HL-60 (cell line): ENCODE data around the gene SPSB3.

Experiments used
- DNase-seq, 2 experiments: peaks; one replicate each; pipeline ENCODE4 v3.0.0-alpha.2; 2010 to 2020; ENCODE audit warnings: low read depth in 1 of 2, low spot score in 1 of 2
- H3K27ac ChIP-seq: fragments of 250-450 bp; sonication (Bioruptor Pico); replicated peaks from 2 replicates; pipeline ENCODE4 v1.5.1; 2020; ENCODE audit warnings: mild to moderate bottlenecking, moderate library complexity
- H3K27me3 ChIP-seq: fragments of 250-450 bp; sonication (Bioruptor Pico); 2 replicates; pipeline ENCODE4 v1.5.1; 2021; ENCODE audit warnings: mild to moderate bottlenecking, moderate library complexity; ENCODE audit not compliant: insufficient read depth, poor library complexity, severe bottlenecking
- H3K4me3 ChIP-seq: replicated peaks from 2 replicates; pipeline ENCODE4 v1.5.1; 2011; ENCODE audit warnings: mild to moderate bottlenecking, control low read depth, low read length; ENCODE audit not compliant: insufficient read depth
- GABPA ChIP-seq: IDR thresholded peaks from 2 replicates; pipeline ENCODE4 v1.6.1; 2012; ENCODE audit warnings: low read depth
- POLR2AphosphoS5 ChIP-seq: IDR thresholded peaks from 2 replicates; pipeline ENCODE4 v1.6.1; 2012; ENCODE audit warnings: low read depth
- SPI1 ChIP-seq: IDR thresholded peaks from 2 replicates; pipeline ENCODE4 v1.6.1; 2012; ENCODE audit warnings: low read depth, mild to moderate bottlenecking, borderline replicate concordance
- TF ChIP-seq, protein P1 (sequence below): IDR thresholded peaks from one replicate; pipeline ENCODE4 v1.5.1; 2011; ENCODE audit warnings: low read length, control low read depth, inconsistent platforms; ENCODE audit not compliant: insufficient read depth
- TF ChIP-seq, protein P2 (sequence below): IDR thresholded peaks from 2 replicates; pipeline ENCODE4 v1.6.1; 2012; ENCODE audit warnings: low read depth; ENCODE audit not compliant: insufficient replicate concordance

SPSB3 gene

DNA sequence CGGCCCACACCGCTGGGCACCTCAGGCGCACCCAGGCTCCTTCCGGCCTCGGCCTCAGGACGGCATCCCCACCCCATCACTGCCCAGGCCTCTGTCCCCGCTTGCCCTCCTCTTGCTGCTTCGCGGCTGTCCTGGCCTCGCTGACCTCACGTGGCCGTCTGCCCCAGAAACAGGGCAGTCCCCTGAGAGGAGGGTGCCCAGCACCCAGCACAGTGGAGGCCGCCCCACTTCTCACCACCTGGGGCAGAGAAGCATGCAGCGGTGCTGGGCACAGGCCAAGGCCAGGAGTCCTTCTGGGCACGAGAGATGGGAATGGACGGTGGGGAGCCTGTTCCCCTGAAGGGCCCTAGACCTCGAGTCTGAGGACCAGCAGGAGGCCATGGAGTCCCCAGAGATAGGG lies 35.3 kb upstream of the SPSB3 start:
- Histone ChIP-seq H3K4me3 (no peak overlapping the region), H3K27me3 (no peaks in the 10 kb centered on the region), H3K27ac (no peak overlapping the region)
- TF ChIP-seq SPI1 (no peak), POLR2AphosphoS5 (no peak), GABPA (no peak)
- TF ChIP-seq, protein P1, sequence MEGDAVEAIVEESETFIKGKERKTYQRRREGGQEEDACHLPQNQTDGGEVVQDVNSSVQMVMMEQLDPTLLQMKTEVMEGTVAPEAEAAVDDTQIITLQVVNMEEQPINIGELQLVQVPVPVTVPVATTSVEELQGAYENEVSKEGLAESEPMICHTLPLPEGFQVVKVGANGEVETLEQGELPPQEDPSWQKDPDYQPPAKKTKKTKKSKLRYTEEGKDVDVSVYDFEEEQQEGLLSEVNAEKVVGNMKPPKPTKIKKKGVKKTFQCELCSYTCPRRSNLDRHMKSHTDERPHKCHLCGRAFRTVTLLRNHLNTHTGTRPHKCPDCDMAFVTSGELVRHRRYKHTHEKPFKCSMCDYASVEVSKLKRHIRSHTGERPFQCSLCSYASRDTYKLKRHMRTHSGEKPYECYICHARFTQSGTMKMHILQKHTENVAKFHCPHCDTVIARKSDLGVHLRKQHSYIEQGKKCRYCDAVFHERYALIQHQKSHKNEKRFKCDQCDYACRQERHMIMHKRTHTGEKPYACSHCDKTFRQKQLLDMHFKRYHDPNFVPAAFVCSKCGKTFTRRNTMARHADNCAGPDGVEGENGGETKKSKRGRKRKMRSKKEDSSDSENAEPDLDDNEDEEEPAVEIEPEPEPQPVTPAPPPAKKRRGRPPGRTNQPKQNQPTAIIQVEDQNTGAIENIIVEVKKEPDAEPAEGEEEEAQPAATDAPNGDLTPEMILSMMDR: no peak
- TF ChIP-seq, protein P2, sequence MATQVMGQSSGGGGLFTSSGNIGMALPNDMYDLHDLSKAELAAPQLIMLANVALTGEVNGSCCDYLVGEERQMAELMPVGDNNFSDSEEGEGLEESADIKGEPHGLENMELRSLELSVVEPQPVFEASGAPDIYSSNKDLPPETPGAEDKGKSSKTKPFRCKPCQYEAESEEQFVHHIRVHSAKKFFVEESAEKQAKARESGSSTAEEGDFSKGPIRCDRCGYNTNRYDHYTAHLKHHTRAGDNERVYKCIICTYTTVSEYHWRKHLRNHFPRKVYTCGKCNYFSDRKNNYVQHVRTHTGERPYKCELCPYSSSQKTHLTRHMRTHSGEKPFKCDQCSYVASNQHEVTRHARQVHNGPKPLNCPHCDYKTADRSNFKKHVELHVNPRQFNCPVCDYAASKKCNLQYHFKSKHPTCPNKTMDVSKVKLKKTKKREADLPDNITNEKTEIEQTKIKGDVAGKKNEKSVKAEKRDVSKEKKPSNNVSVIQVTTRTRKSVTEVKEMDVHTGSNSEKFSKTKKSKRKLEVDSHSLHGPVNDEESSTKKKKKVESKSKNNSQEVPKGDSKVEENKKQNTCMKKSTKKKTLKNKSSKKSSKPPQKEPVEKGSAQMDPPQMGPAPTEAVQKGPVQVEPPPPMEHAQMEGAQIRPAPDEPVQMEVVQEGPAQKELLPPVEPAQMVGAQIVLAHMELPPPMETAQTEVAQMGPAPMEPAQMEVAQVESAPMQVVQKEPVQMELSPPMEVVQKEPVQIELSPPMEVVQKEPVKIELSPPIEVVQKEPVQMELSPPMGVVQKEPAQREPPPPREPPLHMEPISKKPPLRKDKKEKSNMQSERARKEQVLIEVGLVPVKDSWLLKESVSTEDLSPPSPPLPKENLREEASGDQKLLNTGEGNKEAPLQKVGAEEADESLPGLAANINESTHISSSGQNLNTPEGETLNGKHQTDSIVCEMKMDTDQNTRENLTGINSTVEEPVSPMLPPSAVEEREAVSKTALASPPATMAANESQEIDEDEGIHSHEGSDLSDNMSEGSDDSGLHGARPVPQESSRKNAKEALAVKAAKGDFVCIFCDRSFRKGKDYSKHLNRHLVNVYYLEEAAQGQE: no peak
- no peak for DNase-seq

DNA sequence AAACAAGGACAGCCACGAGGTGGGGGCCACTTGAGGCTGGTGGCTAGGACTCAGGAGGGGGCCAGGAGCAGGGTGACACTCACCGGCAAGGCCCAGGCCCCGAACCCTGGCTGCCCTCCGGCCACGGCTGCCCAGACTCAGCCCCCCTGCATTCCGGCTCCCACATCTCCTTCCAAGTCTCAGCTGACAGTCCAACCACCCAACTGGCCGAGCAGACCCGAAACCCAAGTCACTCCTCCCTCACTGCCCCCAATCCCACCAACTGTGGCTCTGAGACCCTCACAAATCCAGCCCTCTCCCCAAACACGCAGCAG lies 34.9 kb upstream of the SPSB3 start:
- Histone ChIP-seq H3K4me3 (no peak overlapping the region), H3K27me3 (no peaks in the 10 kb centered on the region), H3K27ac (no peak overlapping the region)
- no peak for DNase-seq
- no peak for TF ChIP-seq POLR2AphosphoS5
- no peak for TF ChIP-seq GABPA
- TF ChIP-seq, protein P1: no peak
- TF ChIP-seq, protein P2: no peak
- no peak for TF ChIP-seq SPI1

DNA sequence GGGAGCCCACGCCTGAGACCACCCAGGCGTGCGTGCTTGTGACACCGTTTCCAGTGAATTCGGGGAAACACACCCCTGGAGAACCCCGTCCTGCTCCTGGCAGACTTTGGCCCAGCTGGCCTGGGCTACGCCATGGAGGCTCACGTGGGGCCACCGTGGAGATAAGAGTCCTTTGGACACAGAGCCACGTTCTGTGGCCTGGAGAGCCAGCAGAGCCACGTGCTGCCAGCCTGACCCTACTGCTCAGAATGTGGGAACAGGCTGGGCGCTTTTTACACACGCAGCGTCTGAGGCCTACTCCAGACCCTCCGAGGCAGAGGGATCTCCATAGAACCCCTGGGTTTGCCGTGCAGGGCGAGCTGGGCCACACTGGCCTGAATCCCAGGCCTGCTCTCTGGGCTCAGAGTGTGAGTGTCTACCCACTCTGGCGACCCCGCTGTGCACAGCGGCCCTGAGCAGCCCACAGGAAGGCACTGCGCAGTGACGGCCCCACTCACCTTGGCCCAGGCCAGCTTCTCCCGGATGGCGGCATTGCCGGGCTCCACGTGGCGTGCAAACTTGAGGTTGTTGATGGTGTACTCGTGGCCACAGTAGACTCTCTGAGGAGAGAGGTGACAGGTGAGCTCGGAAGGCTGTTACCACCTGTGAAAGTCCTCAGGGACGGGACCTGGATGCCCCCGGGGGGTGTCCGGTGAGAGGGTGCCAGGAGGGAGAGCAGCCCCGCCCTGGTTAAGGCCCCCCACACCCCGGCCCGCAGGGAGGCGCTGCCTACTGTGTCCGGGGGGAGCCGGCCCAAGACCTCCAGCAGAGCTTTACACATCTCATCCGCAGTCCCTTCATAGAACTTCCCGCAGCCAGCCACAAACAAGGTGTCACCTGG lies 34.3 kb upstream of the SPSB3 start:
- no peak for DNase-seq
- Histone ChIP-seq H3K27ac (no peak overlapping the region), H3K4me3 (no peak overlapping the region), H3K27me3 (no peaks in the 10 kb centered on the region)
- TF ChIP-seq SPI1 (no peak), POLR2AphosphoS5 (no peak)
- TF ChIP-seq, protein P2: no peak
- TF ChIP-seq, protein P1: no peak
